Thyroid gland (tissue), 4 donors: ENCODE measurements around the gene ASB2.

ENCODE experiments used
- POLR2A ChIP-seq, 2 donors: fragments of 450-650 bp; IDR thresholded peaks; one replicate each; pipeline ENCODE4 v1.6.1; 2017; ENCODE audit warnings: antibody characterized with exemption in 2 of 2, mild to moderate bottlenecking in 2 of 2, moderate library complexity in 1 of 2
- TF ChIP-seq, protein P1 (sequence below), 6 experiments: fragments of 200-600 bp in 3 of 6; fragments of 450-650 bp in 3 of 6; sonication (generic) in 3 of 6; IDR thresholded peaks; one replicate each; pipeline ENCODE4 v1.5.1; 2016 to 2019; ENCODE audit warnings: antibody characterized with exemption in 6 of 6, mild to moderate bottlenecking in 2 of 6, inconsistent platforms in 1 of 6, moderate library complexity in 1 of 6

DNA sequence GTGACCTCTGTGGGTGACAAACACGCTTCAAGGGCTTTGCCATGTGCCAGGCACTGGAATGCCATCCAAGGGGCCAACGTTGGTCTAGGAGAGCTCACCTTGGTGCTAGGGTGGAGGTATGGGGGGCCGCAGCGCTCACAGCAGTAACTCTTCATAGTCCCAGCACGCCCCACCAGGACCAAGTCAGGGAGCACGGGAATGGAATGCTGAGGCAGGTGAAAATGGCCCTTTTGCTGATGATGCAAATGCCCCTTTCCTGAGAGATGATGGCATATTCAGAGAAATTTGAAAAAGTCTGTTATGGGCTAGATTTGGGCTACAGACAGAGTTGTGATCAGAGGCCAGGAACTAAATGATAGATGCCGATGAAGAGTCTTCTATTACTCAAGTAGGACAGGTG is 59.2 kb downstream of the ASB2 start:
- no peak for TF ChIP-seq POLR2A (IDR thresholded peaks at IDR 0.05)
- TF ChIP-seq, protein P1, sequence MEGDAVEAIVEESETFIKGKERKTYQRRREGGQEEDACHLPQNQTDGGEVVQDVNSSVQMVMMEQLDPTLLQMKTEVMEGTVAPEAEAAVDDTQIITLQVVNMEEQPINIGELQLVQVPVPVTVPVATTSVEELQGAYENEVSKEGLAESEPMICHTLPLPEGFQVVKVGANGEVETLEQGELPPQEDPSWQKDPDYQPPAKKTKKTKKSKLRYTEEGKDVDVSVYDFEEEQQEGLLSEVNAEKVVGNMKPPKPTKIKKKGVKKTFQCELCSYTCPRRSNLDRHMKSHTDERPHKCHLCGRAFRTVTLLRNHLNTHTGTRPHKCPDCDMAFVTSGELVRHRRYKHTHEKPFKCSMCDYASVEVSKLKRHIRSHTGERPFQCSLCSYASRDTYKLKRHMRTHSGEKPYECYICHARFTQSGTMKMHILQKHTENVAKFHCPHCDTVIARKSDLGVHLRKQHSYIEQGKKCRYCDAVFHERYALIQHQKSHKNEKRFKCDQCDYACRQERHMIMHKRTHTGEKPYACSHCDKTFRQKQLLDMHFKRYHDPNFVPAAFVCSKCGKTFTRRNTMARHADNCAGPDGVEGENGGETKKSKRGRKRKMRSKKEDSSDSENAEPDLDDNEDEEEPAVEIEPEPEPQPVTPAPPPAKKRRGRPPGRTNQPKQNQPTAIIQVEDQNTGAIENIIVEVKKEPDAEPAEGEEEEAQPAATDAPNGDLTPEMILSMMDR (IDR thresholded peaks at IDR 0.05) = no peak
